ENCODE data around the gene CMYA5.
A peak's percentile ranks its signal among the peaks of the same experiment; 100 is the strongest.
"Not testable (repeated sequence)": the region's sequence is repeated elsewhere in the genome, so short reads cannot be mapped to it uniquely, and the experiment has no call there.

Gene CMYA5

GRCh38 chr5:79753092-79753491 is 63.5 kb downstream of the CMYA5 start:
- no peak for DNase-seq

- DNase-seq = no peak
Measured at GRCh38 chr5:79753877-79754645, 64.4 kb downstream of the CMYA5 start.

GRCh38 chr5:79754865-79755555 is 65.4 kb downstream of the CMYA5 start:
- no peak for DNase-seq

- DNase-seq = no peak
Measured at GRCh38 chr5:79756076-79756475, 66.4 kb downstream of the CMYA5 start.

GRCh38 chr5:79759436-79759835 is 69.8 kb downstream of the CMYA5 start:
- no peak for DNase-seq

- DNase-seq = no peak
Measured at GRCh38 chr5:79759848-79760247, 70.2 kb downstream of the CMYA5 start.

- DNase-seq = no peak
Measured at GRCh38 chr5:79762929-79763328, 73.3 kb downstream of the CMYA5 start.

- not testable (repeated sequence) for DNase-seq
Measured at GRCh38 chr5:79764147-79764546, 74.5 kb downstream of the CMYA5 start.

GRCh38 chr5:79771387-79771786 is 81.8 kb downstream of the CMYA5 start:
- DNase-seq = peak; percentile 7

GRCh38 chr5:79772651-79773050 is 83.0 kb downstream of the CMYA5 start:
- no peak for DNase-seq

- DNase-seq = no peak
Measured at GRCh38 chr5:79773612-79774011, 84.0 kb downstream of the CMYA5 start.

GRCh38 chr5:79774171-79774854 is 84.7 kb downstream of the CMYA5 start:
- DNase-seq = no peak

GRCh38 chr5:79774855-79775237 is 85.2 kb downstream of the CMYA5 start:
- no peak for DNase-seq

GRCh38 chr5:79784741-79785140 is 95.1 kb downstream of the CMYA5 start:
- DNase-seq = not testable (repeated sequence)

GRCh38 chr5:79785983-79786382 is 96.3 kb downstream of the CMYA5 start:
- no peak for DNase-seq

- no peak for DNase-seq
Measured at GRCh38 chr5:79787448-79787847, 97.8 kb downstream of the CMYA5 start.

GRCh38 chr5:79791843-79792242 is 102.2 kb downstream of the CMYA5 start:
- no peak for DNase-seq

GRCh38 chr5:79792463-79792862 is 102.8 kb downstream of the CMYA5 start:
- no peak for DNase-seq

- no peak for DNase-seq
Measured at GRCh38 chr5:79793304-79793703, 103.7 kb downstream of the CMYA5 start.

GRCh38 chr5:79793722-79794121 is 104.1 kb downstream of the CMYA5 start:
- no peak for DNase-seq

GRCh38 chr5:79794347-79794746 is 104.7 kb downstream of the CMYA5 start:
- no peak for DNase-seq

GRCh38 chr5:79795764-79796398 is 106.2 kb downstream of the CMYA5 start:
- DNase-seq = no peak

GRCh38 chr5:79798893-79799590 is 109.4 kb downstream of the CMYA5 start:
- no peak for DNase-seq

Measured in DMS 273 treated with DMSO at 0.1 percent for 48 hours (cell line).